Measurements from ENCODE around the gene CHI3L2.

Gene CHI3L2

GRCh38 chr1:111290630-111291029, 63.1 kb downstream of the CHI3L2 start, which contains the start of gene CHIA:
TSS of gene CHIA (plus strand) at chr1:111290851. CDS start at chr1:111310468, 19,617 bp downstream.
- Histone ChIP-seq H3K4me3 (ENCODE audit: low read depth, low read length) (no peak within 1 kb of the TSS), H3K27me3 (ENCODE audit: control insufficient read depth, insufficient read depth, low read length) (no peaks in the 10 kb centered on the region), H3K4me1 (ENCODE audit: control insufficient read depth, insufficient read depth, low read length) (no peaks in the 10 kb centered on the region), H3K9ac (ENCODE audit: low read depth, low read length) (no peak within 1 kb of the TSS), H3K9me3 (ENCODE audit: control insufficient read depth, insufficient read depth, low read length) (no peaks in the 10 kb centered on the region), H3K36me3 (ENCODE audit: control insufficient read depth, insufficient read depth, low read length) (no peaks in the 10 kb centered on the region)
